Measurements from ENCODE around the gene LRRC3. TPM values are rescaled to one million over a fixed set of nuclear protein-coding genes. Genes with fewer than 3 reads are reported as not detected.

LRRC3 gene
- polyA plus RNA-seq, 1 donor, result 2.4 TPM

Other genes with a start within 250 kb of the LRRC3 start
- 10.6 TPM for gene ICOSLG, start 214.6 kb upstream of the LRRC3 start, polyA plus RNA-seq (ENCODE audit: insufficient read length)
- not detected for gene DNMT3L, start 193.6 kb upstream of the LRRC3 start, polyA plus RNA-seq (ENCODE audit: insufficient read length)
- gene AIRE, start 169.6 kb upstream of the LRRC3 start, polyA plus RNA-seq (ENCODE audit: insufficient read length), result 0.15 TPM
- gene PFKL, start 155.5 kb upstream of the LRRC3 start, polyA plus RNA-seq (ENCODE audit: insufficient read length), result 65.1 TPM
- gene CFAP410, start 116.1 kb upstream of the LRRC3 start, polyA plus RNA-seq (ENCODE audit: insufficient read length), result 20.1 TPM
- gene TRPM2, start 101.9 kb upstream of the LRRC3 start, polyA plus RNA-seq (ENCODE audit: insufficient read length), result 2.1 TPM
- not detected for gene KRTAP10-1, start 84.7 kb downstream of the LRRC3 start, polyA plus RNA-seq (ENCODE audit: insufficient read length)
- not detected for gene KRTAP10-2, start 96.0 kb downstream of the LRRC3 start, polyA plus RNA-seq (ENCODE audit: insufficient read length)
- not detected for gene KRTAP10-3, start 103.3 kb downstream of the LRRC3 start, polyA plus RNA-seq (ENCODE audit: insufficient read length)
- not detected for gene KRTAP10-4, start 118.2 kb downstream of the LRRC3 start, polyA plus RNA-seq (ENCODE audit: insufficient read length)
- gene KRTAP10-5, start 125.1 kb downstream of the LRRC3 start, polyA plus RNA-seq (ENCODE audit: insufficient read length), result not detected
- gene KRTAP10-6, start 137.0 kb downstream of the LRRC3 start, polyA plus RNA-seq (ENCODE audit: insufficient read length), result not detected
- gene KRTAP10-7, start 145.1 kb downstream of the LRRC3 start, polyA plus RNA-seq (ENCODE audit: insufficient read length), result not detected
- not detected for gene KRTAP10-8, start 156.6 kb downstream of the LRRC3 start, polyA plus RNA-seq (ENCODE audit: insufficient read length)
- not detected for gene KRTAP10-9, start 171.6 kb downstream of the LRRC3 start, polyA plus RNA-seq (ENCODE audit: insufficient read length)
- not detected for gene KRTAP10-10, start 181.8 kb downstream of the LRRC3 start, polyA plus RNA-seq (ENCODE audit: insufficient read length)
- not detected for gene KRTAP10-11, start 190.9 kb downstream of the LRRC3 start, polyA plus RNA-seq (ENCODE audit: insufficient read length)
- gene KRTAP12-4, start 199.1 kb downstream of the LRRC3 start, polyA plus RNA-seq (ENCODE audit: insufficient read length), result not detected
- gene KRTAP12-3, start 202.4 kb downstream of the LRRC3 start, polyA plus RNA-seq (ENCODE audit: insufficient read length), result not detected
- not detected for gene KRTAP12-2, start 211.4 kb downstream of the LRRC3 start, polyA plus RNA-seq (ENCODE audit: insufficient read length)
- not detected for gene KRTAP12-1, start 226.7 kb downstream of the LRRC3 start, polyA plus RNA-seq (ENCODE audit: insufficient read length)
- gene KRTAP10-12, start 241.7 kb downstream of the LRRC3 start, polyA plus RNA-seq (ENCODE audit: insufficient read length), result not detected